Lower leg skin (tissue), 3 donors: ENCODE data around the gene PSMG2.

ENCODE experiments used
- POLR2A ChIP-seq, 2 donors: fragments of 450-650 bp; IDR thresholded peaks; one replicate each; pipeline ENCODE4 v1.6.1; 2016 to 2017; ENCODE audit warnings: antibody characterized with exemption in 2 of 2, mild to moderate bottlenecking in 1 of 2, moderate library complexity in 1 of 2
- TF ChIP-seq, protein P1 (sequence below), 3 donors: fragments of 450-650 bp; IDR thresholded peaks; one replicate each; pipeline ENCODE4 v1.5.1; 2016; ENCODE audit warnings: antibody characterized with exemption in 3 of 3, mild to moderate bottlenecking in 3 of 3, moderate library complexity in 2 of 3

DNA sequence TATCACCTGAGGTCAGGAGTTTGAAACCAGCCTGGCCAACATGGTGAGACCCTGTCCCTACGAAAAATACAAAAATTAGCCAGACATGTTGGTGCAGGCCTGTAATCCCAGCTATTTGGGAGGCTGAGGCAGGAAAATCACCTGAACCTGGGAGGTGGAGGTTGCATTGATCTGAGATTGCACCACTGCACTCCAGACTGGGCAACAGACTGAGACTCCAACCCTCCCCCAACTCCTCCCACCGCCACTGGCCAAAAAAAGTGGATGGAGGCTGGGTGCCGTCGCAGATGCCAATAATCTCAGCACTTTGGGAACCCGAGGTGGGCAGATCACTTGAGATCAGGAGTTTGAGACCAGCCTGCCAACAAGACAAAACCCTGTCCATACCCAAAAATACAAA is 34.8 kb upstream of the PSMG2 start:
- TF ChIP-seq, protein P1, sequence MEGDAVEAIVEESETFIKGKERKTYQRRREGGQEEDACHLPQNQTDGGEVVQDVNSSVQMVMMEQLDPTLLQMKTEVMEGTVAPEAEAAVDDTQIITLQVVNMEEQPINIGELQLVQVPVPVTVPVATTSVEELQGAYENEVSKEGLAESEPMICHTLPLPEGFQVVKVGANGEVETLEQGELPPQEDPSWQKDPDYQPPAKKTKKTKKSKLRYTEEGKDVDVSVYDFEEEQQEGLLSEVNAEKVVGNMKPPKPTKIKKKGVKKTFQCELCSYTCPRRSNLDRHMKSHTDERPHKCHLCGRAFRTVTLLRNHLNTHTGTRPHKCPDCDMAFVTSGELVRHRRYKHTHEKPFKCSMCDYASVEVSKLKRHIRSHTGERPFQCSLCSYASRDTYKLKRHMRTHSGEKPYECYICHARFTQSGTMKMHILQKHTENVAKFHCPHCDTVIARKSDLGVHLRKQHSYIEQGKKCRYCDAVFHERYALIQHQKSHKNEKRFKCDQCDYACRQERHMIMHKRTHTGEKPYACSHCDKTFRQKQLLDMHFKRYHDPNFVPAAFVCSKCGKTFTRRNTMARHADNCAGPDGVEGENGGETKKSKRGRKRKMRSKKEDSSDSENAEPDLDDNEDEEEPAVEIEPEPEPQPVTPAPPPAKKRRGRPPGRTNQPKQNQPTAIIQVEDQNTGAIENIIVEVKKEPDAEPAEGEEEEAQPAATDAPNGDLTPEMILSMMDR (IDR thresholded peaks at IDR 0.05), result no peak
- no peak for TF ChIP-seq POLR2A (IDR thresholded peaks at IDR 0.05)
